Measurements from ENCODE around the gene IP6K1.

- no peak for TF ChIP-seq CTCF (IDR thresholded peaks at IDR 0.05)
- TF ChIP-seq POLR2A (IDR thresholded peaks at IDR 0.05) = no peak
These were observed 72.8 kb downstream of the IP6K1 start for GRCh38 chr3:49713336-49714105.

Data from breast epithelium (tissue), 3 donors.